ENCODE measurements around the gene RACK1. TPM values are rescaled to one million over a fixed set of nuclear protein-coding genes. Genes with fewer than 3 reads are reported as not detected.
"Not testable (repeated sequence)": the region's sequence is repeated elsewhere in the genome, so short reads cannot be mapped to it uniquely, and the experiment has no call there.

RACK1 gene
- polyA plus RNA-seq, 1 donor (not counting 4 experiments of a cell fraction or from before 2014, with no cell fraction given) = 3,291 TPM

DNA sequence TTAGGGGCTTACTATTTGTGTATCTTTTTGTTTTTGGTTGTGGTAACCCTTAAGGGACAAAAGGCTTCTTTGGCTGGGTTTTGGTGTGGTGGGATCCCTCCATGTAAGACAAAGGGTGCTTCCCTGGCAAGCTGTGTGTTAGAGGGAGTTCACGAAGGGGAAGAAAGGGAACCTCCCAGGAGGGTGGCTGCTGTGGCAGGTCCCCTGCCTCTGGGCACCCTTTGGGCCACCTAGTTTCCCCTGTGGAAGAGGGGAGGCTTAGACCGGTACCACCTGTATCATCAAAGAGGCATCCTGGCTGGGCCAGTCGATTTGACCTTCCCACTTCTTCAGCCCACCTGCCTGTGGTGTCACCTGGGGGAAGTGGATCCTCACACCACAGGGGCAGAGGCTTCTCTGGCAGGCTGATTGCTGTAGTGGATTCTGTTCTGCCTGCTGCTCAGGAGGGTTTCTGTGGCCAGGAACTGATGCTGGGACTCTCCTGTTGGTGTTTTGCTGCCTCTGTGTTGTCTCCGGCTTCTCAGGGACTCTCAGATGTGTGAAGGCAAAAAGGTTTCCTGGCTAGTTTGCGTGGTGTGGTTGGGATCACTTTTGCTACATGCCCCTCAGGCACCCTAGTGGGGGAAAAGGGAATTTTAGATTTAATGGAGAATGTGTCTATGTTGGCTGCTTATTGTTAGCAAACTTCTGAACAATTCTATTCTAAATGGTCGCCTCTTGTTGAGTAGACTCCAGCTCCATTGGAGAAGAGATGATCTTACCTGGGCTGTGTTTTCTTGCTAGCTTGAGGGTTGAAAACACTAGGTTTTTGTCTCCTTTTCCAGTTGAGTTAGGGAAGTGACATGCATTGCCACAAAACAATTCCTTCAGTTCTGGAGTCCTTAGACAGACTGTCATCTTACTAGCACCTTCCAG lies 40.4 kb upstream of the RACK1 start:
- H2AFZ ChIP-seq (ENCODE audit: control insufficient read depth, low read length); dilution Hi-C loops (cut with MboI; ENCODE audit: extremely low pct_ligation_motif_present, low sequenced_read_pairs); H3K9me3 ChIP-seq (ENCODE audit: control insufficient read depth, low read depth, low read length); H3K9me1 ChIP-seq (ENCODE audit: control insufficient read depth, extremely low read depth, insufficient read depth, low read length); H4K20me1 ChIP-seq (ENCODE audit: control insufficient read depth, extremely low read depth, insufficient read depth, low read length); H3K4me2 ChIP-seq (ENCODE audit: control insufficient read depth, extremely low read depth, insufficient read depth, low read depth, low read length); H3K9ac ChIP-seq (ENCODE audit: control insufficient read depth, extremely low read depth, insufficient read depth, low read length); H3K27me3 ChIP-seq (ENCODE audit: control insufficient read depth, extremely low read depth, insufficient read depth, low read length); FAIRE-seq; H3K4me1 ChIP-seq (ENCODE audit: control insufficient read depth, extremely low read depth, insufficient read depth, low read length); H3K4me3 ChIP-seq (ENCODE audit: control insufficient read depth in 2 of 3, extremely low read depth in 1 of 3, insufficient read depth in 2 of 3, low read depth in 1 of 3, low read length in 3 of 3); H3K36me3 ChIP-seq (ENCODE audit: control insufficient read depth in 2 of 2, extremely low read depth in 1 of 2, insufficient read depth in 2 of 2, low read length in 2 of 2); H3K27ac ChIP-seq (ENCODE audit: control insufficient read depth, insufficient read depth, low read length); H3K79me2 ChIP-seq (ENCODE audit: control insufficient read depth, insufficient read depth, low read length); DNase-seq (ENCODE audit: low read depth, low spot score): not testable (repeated sequence)

DNA sequence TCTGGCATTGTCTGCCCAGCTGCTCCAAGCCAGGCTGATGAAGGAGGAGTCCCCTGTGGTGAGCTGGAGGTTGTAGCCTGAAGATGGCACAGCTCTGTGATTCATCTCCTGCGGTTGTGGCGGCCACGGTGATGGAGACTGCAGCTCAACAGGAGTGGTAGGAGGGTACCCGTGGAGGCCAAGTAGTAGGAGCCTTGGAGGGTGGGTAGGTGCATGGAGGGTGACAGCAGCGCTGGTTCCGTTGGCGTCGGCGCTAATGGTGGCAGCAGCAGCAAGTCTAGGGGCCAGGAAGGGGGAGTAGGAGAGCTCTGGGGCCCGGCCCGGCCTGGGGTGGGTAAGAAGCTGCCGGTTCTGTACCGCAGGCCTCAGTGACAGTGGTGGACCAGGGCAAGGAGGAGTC lies 39.6 kb upstream of the RACK1 start:
- Histone ChIP-seq H2AFZ (ENCODE audit: control insufficient read depth, low read length) (no peak overlapping the region), H3K4me2 (ENCODE audit: control insufficient read depth, extremely low read depth, insufficient read depth, low read depth, low read length) (no peak overlapping the region), H3K4me3 (ENCODE audit: control insufficient read depth in 2 of 3, extremely low read depth in 1 of 3, insufficient read depth in 2 of 3, low read depth in 1 of 3, low read length in 3 of 3) (no peak overlapping the region), H3K9ac (ENCODE audit: control insufficient read depth, extremely low read depth, insufficient read depth, low read length) (no peak overlapping the region), H3K27me3 (ENCODE audit: control insufficient read depth, extremely low read depth, insufficient read depth, low read length) (no peaks in the 10 kb centered on the region), H3K79me2 (ENCODE audit: control insufficient read depth, insufficient read depth, low read length) (no peaks in the 10 kb centered on the region), H4K20me1 (ENCODE audit: control insufficient read depth, extremely low read depth, insufficient read depth, low read length) (no peaks in the 10 kb centered on the region), H3K36me3 (ENCODE audit: control insufficient read depth in 2 of 2, extremely low read depth in 1 of 2, insufficient read depth in 2 of 2, low read length in 2 of 2) (no peaks in the 10 kb centered on the region), H3K9me1 (ENCODE audit: control insufficient read depth, extremely low read depth, insufficient read depth, low read length) (no peaks in the 10 kb centered on the region), H3K4me1 (ENCODE audit: control insufficient read depth, extremely low read depth, insufficient read depth, low read length) (no peaks in the 10 kb centered on the region), H3K9me3 (ENCODE audit: control insufficient read depth, low read depth, low read length) (no peaks in the 10 kb centered on the region), H3K27ac (ENCODE audit: control insufficient read depth, insufficient read depth, low read length) (no peak overlapping the region)
- dilution Hi-C loops (cut with MboI; ENCODE audit: extremely low pct_ligation_motif_present, low sequenced_read_pairs) = no loop called here
- no peak for FAIRE-seq
- no peak for TF ChIP-seq EZH2 (IDR thresholded peaks at IDR 0.05; ENCODE audit: low read length)
- TF ChIP-seq, protein P1, sequence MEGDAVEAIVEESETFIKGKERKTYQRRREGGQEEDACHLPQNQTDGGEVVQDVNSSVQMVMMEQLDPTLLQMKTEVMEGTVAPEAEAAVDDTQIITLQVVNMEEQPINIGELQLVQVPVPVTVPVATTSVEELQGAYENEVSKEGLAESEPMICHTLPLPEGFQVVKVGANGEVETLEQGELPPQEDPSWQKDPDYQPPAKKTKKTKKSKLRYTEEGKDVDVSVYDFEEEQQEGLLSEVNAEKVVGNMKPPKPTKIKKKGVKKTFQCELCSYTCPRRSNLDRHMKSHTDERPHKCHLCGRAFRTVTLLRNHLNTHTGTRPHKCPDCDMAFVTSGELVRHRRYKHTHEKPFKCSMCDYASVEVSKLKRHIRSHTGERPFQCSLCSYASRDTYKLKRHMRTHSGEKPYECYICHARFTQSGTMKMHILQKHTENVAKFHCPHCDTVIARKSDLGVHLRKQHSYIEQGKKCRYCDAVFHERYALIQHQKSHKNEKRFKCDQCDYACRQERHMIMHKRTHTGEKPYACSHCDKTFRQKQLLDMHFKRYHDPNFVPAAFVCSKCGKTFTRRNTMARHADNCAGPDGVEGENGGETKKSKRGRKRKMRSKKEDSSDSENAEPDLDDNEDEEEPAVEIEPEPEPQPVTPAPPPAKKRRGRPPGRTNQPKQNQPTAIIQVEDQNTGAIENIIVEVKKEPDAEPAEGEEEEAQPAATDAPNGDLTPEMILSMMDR (optimal IDR thresholded peaks at IDR 0.05 in 1 of 3, IDR thresholded peaks at IDR 0.05 in 1 of 3, conservative IDR thresholded peaks at IDR 0.05 in 1 of 3; ENCODE audit: extremely low read depth in 1 of 3, insufficient read depth in 2 of 3, low read length in 3 of 3) = no peak
- no peak for DNase-seq (ENCODE audit: low read depth, low spot score)
